Measurements from ENCODE around the gene TENM4. TPM values are rescaled to one million over a fixed set of nuclear protein-coding genes. Genes with fewer than 3 reads are reported as not detected.

The TENM4 gene
- total and polyA plus RNA-seq, 10 of the 15 experiments (the other 5 are each of a cell fraction or from before 2014, with no cell fraction given): 0.03 to 0.12 (median 0.06) TPM; not detected in 7

DNA sequence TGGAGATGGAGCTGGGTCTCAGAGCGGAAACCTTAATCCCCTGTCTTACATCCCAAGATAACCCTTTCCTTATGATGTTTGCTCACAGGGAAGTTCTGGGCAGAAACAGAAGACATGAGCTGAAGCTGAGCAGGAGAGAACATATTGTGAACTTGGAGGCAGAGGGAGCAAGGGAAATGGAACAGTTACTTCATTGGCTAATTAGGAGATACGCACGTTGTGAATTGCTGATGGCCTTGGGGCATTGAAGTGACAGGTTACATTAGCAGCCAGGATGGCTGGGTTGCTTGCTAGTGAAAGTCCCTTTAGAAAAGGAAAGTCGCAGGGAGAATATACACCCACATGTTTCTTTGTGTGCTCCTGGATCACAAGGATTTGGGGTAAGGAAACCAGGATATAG, 48.7 kb downstream of the TENM4 start:
- no TSS peak for BruUV-seq (replicated peaks)
- H3K9ac ChIP-seq (ENCODE audit: control insufficient read depth, insufficient read depth, low read length): no peak overlapping the region
- H3K9me3 ChIP-seq (replicated peaks; ENCODE audit: control insufficient read depth, insufficient read depth, low read length): no peaks in the 10 kb centered on the region
- ATAC-seq (no peak), DNase-seq (ENCODE audit: low read depth, low spot score) (no peak), FAIRE-seq (no peak)
- H3K27ac ChIP-seq (ENCODE audit: control insufficient read depth, insufficient read depth): no peak overlapping the region
- H3K27me3 ChIP-seq (replicated peaks in 1 of 2; ENCODE audit: control insufficient read depth in 2 of 2, insufficient read depth in 2 of 2, low read length in 1 of 2): 0 out of 4 replicates have a peak, but pooled peaks cover 0 to 2% of the 10 kb centered on the region in 2 experiments
- ChIA-PET POLR2A (no interaction called here), SMC1A (ENCODE audit: uncharacterized antibody, unreplicated experiment) (interaction anchor here (1.1 to 1.5 kb wide), 2 partner anchors 20 to 81 kb away, joined by 3 to 4 read pairs; no protein-coding TSS in a partner anchor), RAD21 (ENCODE audit: unreplicated experiment) (no interaction called here), CTCF (interaction anchor here (0.8 to 4.3 kb wide), 3 partner anchors 9 to 47 kb away, joined by 3 to 30 read pairs (median 3); no protein-coding TSS in a partner anchor)
- no peak overlapping the region for H2AFZ ChIP-seq (ENCODE audit: control insufficient read depth, low read depth, low read length)
- intact Hi-C loops (cut with micrococcal nuclease; ENCODE audit: unreplicated experiment): no loop called here
- TF ChIP-seq RBBP5 (conservative IDR thresholded peaks at IDR 0.05) (no peak), SRF (IDR thresholded peaks at IDR 0.05; ENCODE audit: low read depth in 2 of 2, low read length in 2 of 2) (no peak), ESRRA (IDR thresholded peaks at IDR 0.05; ENCODE audit: low read length) (no peak), SMAD5 (IDR thresholded peaks at IDR 0.05; ENCODE audit: low read depth) (no peak), DPF2 (IDR thresholded peaks at IDR 0.05) (no peak), TCF3 (IDR thresholded peaks at IDR 0.05; ENCODE audit: borderline replicate concordance, insufficient read depth, low read depth, low read length) (no peak), YY1 (IDR thresholded peaks at IDR 0.05; ENCODE audit: low read depth, low read length) (no peak), FOXM1 (IDR thresholded peaks at IDR 0.05; ENCODE audit: low read depth, low read length) (no peak), ZNF217 (IDR thresholded peaks at IDR 0.05) (no peak)
- TF ChIP-seq, protein P1, sequence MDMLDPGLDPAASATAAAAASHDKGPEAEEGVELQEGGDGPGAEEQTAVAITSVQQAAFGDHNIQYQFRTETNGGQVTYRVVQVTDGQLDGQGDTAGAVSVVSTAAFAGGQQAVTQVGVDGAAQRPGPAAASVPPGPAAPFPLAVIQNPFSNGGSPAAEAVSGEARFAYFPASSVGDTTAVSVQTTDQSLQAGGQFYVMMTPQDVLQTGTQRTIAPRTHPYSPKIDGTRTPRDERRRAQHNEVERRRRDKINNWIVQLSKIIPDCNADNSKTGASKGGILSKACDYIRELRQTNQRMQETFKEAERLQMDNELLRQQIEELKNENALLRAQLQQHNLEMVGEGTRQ (IDR thresholded peaks at IDR 0.05; ENCODE audit: borderline replicate concordance, low read depth, low read length): no peak
- TF ChIP-seq, protein P2, sequence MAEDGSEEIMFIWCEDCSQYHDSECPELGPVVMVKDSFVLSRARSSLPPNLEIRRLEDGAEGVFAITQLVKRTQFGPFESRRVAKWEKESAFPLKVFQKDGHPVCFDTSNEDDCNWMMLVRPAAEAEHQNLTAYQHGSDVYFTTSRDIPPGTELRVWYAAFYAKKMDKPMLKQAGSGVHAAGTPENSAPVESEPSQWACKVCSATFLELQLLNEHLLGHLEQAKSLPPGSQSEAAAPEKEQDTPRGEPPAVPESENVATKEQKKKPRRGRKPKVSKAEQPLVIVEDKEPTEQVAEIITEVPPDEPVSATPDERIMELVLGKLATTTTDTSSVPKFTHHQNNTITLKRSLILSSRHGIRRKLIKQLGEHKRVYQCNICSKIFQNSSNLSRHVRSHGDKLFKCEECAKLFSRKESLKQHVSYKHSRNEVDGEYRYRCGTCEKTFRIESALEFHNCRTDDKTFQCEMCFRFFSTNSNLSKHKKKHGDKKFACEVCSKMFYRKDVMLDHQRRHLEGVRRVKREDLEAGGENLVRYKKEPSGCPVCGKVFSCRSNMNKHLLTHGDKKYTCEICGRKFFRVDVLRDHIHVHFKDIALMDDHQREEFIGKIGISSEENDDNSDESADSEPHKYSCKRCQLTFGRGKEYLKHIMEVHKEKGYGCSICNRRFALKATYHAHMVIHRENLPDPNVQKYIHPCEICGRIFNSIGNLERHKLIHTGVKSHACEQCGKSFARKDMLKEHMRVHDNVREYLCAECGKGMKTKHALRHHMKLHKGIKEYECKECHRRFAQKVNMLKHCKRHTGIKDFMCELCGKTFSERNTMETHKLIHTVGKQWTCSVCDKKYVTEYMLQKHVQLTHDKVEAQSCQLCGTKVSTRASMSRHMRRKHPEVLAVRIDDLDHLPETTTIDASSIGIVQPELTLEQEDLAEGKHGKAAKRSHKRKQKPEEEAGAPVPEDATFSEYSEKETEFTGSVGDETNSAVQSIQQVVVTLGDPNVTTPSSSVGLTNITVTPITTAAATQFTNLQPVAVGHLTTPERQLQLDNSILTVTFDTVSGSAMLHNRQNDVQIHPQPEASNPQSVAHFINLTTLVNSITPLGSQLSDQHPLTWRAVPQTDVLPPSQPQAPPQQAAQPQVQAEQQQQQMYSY (CRISPR knock-in tag; IDR thresholded peaks at IDR 0.05): no peak
- TF ChIP-seq, protein P3, sequence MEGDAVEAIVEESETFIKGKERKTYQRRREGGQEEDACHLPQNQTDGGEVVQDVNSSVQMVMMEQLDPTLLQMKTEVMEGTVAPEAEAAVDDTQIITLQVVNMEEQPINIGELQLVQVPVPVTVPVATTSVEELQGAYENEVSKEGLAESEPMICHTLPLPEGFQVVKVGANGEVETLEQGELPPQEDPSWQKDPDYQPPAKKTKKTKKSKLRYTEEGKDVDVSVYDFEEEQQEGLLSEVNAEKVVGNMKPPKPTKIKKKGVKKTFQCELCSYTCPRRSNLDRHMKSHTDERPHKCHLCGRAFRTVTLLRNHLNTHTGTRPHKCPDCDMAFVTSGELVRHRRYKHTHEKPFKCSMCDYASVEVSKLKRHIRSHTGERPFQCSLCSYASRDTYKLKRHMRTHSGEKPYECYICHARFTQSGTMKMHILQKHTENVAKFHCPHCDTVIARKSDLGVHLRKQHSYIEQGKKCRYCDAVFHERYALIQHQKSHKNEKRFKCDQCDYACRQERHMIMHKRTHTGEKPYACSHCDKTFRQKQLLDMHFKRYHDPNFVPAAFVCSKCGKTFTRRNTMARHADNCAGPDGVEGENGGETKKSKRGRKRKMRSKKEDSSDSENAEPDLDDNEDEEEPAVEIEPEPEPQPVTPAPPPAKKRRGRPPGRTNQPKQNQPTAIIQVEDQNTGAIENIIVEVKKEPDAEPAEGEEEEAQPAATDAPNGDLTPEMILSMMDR (IDR thresholded peaks at IDR 0.05 in 2 of 3, conservative IDR thresholded peaks at IDR 0.05 in 1 of 3; ENCODE audit: control insufficient read depth in 2 of 3, extremely low read depth in 1 of 3, insufficient read depth in 1 of 3, low read depth in 3 of 3, low read length in 3 of 3): no peak
- 44% methylated on average over 4 of the region's 4 CpGs for WGBS (ENCODE audit: insufficient coverage, insufficient replicate concordance, low lambda C conversion rate, missing lambda C conversion rate)
- no peak overlapping the region for H3K4me2 ChIP-seq (ENCODE audit: control insufficient read depth, insufficient read depth)
- in situ Hi-C loops (cut with MboI): no loop called here
- no peak overlapping the region for H3K4me3 ChIP-seq
- peaks cover 5% of the 10 kb centered on the region for H3K4me1 ChIP-seq (ENCODE audit: control insufficient read depth, insufficient read depth, low read length)
- no peaks in the 10 kb centered on the region for H3K36me3 ChIP-seq (ENCODE audit: control insufficient read depth in 2 of 2, insufficient read depth in 2 of 2, low read length in 1 of 2)
- no peaks in the 10 kb centered on the region for H4K20me1 ChIP-seq (ENCODE audit: control insufficient read depth, insufficient read depth)
- H3K79me2 ChIP-seq (ENCODE audit: control insufficient read depth, insufficient read depth, low read length): no peaks in the 10 kb centered on the region
